ENCODE measurements around the gene TULP4. TPM values are rescaled to one million over a fixed set of nuclear protein-coding genes. Genes with fewer than 3 reads are reported as not detected.

Gene TULP4
- total and polyA plus RNA-seq, 2 of the 8 experiments (the other 6 are each of a cell fraction or from before 2014, with no cell fraction given) = 7.7 to 51.6 TPM

GRCh38 chr6:158457131-158457530, 144.9 kb downstream of the TULP4 start:
- Histone ChIP-seq H3K4me3 (ENCODE audit: extremely low read depth in 1 of 4, insufficient read depth in 2 of 4, low read depth in 3 of 4, low read length in 4 of 4) (no peak overlapping the region), H3K4ac (replicated peaks; ENCODE audit: insufficient read length, low read depth, low read length) (no peak overlapping the region), H3K18ac (ENCODE audit: extremely low read depth, low read length) (no peak overlapping the region), H2AFZ (ENCODE audit: low read length) (no peak overlapping the region), H3K9me3 (ENCODE audit: insufficient read depth in 2 of 2, low read depth in 1 of 2, low read length in 1 of 2) (no peaks in the 10 kb centered on the region), H2BK20ac (ENCODE audit: low read length) (no peak overlapping the region), H4K5ac (ENCODE audit: insufficient read length, low read depth, low read length) (no peak overlapping the region), H4K8ac (ENCODE audit: extremely low read depth, insufficient read depth, low read length) (no peak overlapping the region), H3K79me2 (ENCODE audit: control insufficient read depth in 1 of 2, insufficient read depth in 2 of 2, low read length in 2 of 2) (no peaks in the 10 kb centered on the region), H3K27ac (ENCODE audit: low read depth, low read length) (no peak overlapping the region), H2BK15ac (ENCODE audit: low read length) (no peak overlapping the region), H3K36me3 (ENCODE audit: control insufficient read depth in 2 of 4, insufficient read depth in 4 of 4, low read length in 3 of 4) (peaks cover 0 to 7% (median 4%) of the 10 kb centered on the region in 4 experiments; a peak in 5 of 8 replicates), H2BK120ac (replicated peaks; ENCODE audit: low read depth, low read length) (no peak overlapping the region), H4K20me1 (replicated peaks in 1 of 2; ENCODE audit: control insufficient read depth in 1 of 2, insufficient read depth in 2 of 2, low read length in 2 of 2) (peaks cover 0 to 2% of the 10 kb centered on the region in 2 experiments), H2AK5ac (ENCODE audit: low read depth, low read length) (no peak overlapping the region), H3K4me2 (ENCODE audit: insufficient read depth in 1 of 2, low read depth in 2 of 2, low read length in 2 of 2) (no peak overlapping the region), H2BK5ac (ENCODE audit: low read depth, low read length) (no peak overlapping the region), H3K27me3 (replicated peaks in 1 of 4; ENCODE audit: control insufficient read depth in 3 of 4, extremely low read depth in 1 of 4, insufficient read depth in 3 of 4, low read length in 3 of 4) (no peaks in the 10 kb centered on the region), H3K79me1 (ENCODE audit: low read depth, low read length) (no peaks in the 10 kb centered on the region), H3K56ac (replicated peaks; ENCODE audit: insufficient read length, low read depth, low read length) (no peak overlapping the region), H3K23me2 (ENCODE audit: low read depth, low read length) (no peaks in the 10 kb centered on the region), H3K9ac (replicated peaks in 1 of 4; ENCODE audit: extremely low read depth in 1 of 4, low read depth in 3 of 4, low read length in 3 of 4) (no peak overlapping the region), H4K91ac (replicated peaks; ENCODE audit: insufficient read length, low read length) (no peak overlapping the region), H3K23ac (ENCODE audit: insufficient read length) (no peak overlapping the region), H3K14ac (ENCODE audit: insufficient read length) (no peak overlapping the region), H3K4me1 (replicated peaks in 1 of 4; ENCODE audit: control insufficient read depth in 3 of 4, insufficient read depth in 4 of 4, low read length in 3 of 4) (peaks cover 0 to 5% (median 1%) of the 10 kb centered on the region in 4 experiments; a peak in 4 of 7 replicates), H2BK12ac (ENCODE audit: low read depth, low read length) (no peak overlapping the region)
- CTCF ChIA-PET (ENCODE audit: partially characterized antibody) = interaction anchor here (1.4 kb wide), 1 partner anchor 11 kb away, joined by 3 read pairs; no protein-coding TSS in a partner anchor
- DNase-seq (ENCODE audit: low read depth in 1 of 2, low spot score in 2 of 2) (no peak), FAIRE-seq (no peak)
- WGBS, 2 experiments (ENCODE audit: extremely low coverage in 1 of 2, insufficient coverage in 1 of 2, insufficient read length in 1 of 2, insufficient replicate concordance in 2 of 2, low coverage in 1 of 2, low lambda C conversion rate in 2 of 2, missing lambda C conversion rate in 1 of 2) = 90% methylated on average over 7 of the region's 7 CpGs; no CpG with 5 or more reads in 1 of the 2 experiments
- POLR2A ChIA-PET (ENCODE audit: partially characterized antibody) = interaction anchor here (0.6 to 1.5 kb wide), 2 partner anchors 10 to 239 kb away, joined by 3 to 4 read pairs; no protein-coding TSS in a partner anchor
- TF ChIP-seq POLR2AphosphoS5 (IDR thresholded peaks at IDR 0.05; ENCODE audit: low read depth, low read length) = no peak
- TF ChIP-seq CTCF (IDR thresholded peaks at IDR 0.05; ENCODE audit: control extremely low read depth in 1 of 3, insufficient read depth in 1 of 3, low read depth in 1 of 3, low read length in 3 of 3) = no peak
- no peak for TF ChIP-seq SRF (IDR thresholded peaks at IDR 0.05; ENCODE audit: low read depth, low read length)
- TF ChIP-seq SP2 (IDR thresholded peaks at IDR 0.05; ENCODE audit: low read length) = no peak
- no peak for TF ChIP-seq TAF7 (optimal IDR thresholded peaks at IDR 0.05; ENCODE audit: borderline replicate concordance, low read depth, low read length)
- no peak for TF ChIP-seq SP4 (IDR thresholded peaks at IDR 0.05; ENCODE audit: low read length)
- no peak for TF ChIP-seq YY1 (IDR thresholded peaks at IDR 0.05; ENCODE audit: low read depth, low read length)
- no peak for TF ChIP-seq EGR1 (IDR thresholded peaks at IDR 0.05; ENCODE audit: borderline replicate concordance, low read depth, low read length)
- no peak for TF ChIP-seq SP1 (IDR thresholded peaks at IDR 0.05; ENCODE audit: low read depth, low read length)
- no peak for TF ChIP-seq HDAC6 (IDR thresholded peaks at IDR 0.05; ENCODE audit: low read depth, low read length)
- TF ChIP-seq USF2 (IDR thresholded peaks at IDR 0.05; ENCODE audit: low read length) = no peak
